Stimulated activated CD8-positive, alpha-beta memory T cell treated with anti-CD3 and anti-CD28 coated beads, Interleukin-7, amount 100 ng/mL, for 1 hour (primary cell): ENCODE data around the gene COL4A1.

Experiments used
- DNase-seq, 2 donors: peaks; one replicate each; pipeline ENCODE4 v3.0.0-alpha.2; 2020; ENCODE audit warnings: low read depth in 2 of 2

COL4A1 gene

DNA sequence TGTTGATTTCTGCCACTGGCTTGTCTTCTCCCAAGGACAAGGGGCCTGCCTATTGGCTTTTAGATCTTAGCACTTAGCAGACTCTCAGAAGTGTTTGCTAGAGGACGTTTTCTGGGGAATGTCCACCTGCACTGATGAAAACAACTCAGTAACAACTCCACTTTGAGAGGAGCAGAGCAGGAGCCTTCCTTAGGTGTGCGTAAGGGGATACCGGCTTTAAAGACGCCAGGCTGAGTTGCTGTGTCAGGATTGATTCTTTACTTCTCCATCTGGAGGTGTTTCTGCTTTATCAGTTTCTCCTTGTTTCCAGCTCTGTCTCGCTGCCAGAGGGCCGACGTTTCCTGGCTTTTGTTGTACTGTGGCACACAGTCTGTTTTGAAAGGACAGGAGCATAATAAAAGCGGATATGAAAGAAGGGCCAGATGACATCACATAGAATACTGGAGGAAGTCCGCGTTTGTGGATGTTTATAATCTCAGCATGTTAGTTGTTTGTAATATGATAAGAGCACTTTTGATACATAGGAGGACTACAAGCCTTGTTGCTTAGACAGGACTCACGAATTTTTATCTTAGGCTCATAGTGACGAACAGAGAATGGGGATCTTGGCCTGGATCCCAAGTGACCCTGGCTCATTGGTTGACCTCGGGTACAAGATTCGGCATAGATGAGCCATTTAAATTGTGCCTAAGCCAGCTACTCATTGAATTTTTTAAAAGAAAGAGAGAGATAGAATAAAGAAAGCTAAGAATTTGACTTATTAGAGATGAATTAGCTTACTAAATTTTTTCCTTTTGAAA, 34.7 kb upstream of the COL4A1 start:
- DNase-seq = no peak

DNA sequence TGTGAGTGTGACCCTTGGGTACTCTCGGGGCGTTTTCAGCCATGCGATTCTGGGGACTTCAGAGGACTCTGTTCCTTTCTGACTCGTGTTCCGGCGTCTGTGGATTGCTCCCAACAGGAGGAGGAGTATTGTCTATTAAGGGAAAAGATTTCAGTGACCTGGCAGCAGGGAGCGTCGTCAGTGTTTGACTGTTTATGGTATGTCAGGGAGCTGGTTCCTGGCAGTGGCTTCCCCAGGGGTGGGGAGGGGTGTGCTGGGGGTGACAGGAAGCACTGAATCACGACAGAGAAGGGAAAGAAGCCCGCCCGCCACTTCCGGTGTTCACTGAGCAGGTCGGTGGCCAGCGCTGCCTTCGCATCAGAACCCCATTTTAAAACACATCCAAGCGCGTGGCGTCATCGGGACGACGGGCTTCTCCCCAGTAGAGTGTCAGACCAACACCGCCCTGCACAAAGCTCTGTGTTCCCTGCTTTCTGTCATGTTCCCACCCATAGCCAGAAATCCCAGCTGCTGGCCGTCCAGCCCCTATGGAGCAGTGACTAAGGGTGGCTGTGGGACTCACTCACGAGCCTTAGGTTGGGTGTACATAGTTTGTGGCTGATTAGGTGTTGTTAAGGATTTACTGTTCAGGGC, 34.0 kb upstream of the COL4A1 start:
- peak; percentile 6 to 12 for DNase-seq

DNA sequence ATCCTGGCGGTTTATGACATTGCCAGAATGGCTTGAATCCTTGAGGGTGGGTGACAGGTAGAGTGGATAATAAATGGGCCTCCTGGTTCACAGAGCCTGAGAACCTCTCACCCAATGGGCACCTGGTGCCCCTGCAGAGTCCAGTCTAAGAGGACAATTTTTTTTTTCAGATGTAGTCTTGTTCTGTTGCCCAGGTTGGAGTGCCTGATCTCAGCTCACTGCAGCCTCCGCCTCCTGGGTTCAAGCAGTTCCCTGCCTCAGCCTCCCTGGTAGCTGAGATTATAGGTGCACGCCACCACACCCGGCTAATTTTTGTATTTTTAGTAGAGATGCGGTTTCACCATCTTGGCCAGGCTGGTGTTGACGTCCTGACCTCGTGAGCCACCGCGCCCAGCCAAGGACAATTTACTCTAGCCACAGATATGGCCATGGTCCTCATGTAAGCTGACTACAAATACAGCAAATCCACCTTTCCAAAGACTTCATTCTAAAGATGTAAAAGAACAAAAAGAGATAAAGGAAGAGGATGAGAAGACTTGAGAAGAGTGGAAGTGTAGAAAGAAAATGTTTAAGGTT, 33.1 kb upstream of the COL4A1 start:
- no peak for DNase-seq

DNA sequence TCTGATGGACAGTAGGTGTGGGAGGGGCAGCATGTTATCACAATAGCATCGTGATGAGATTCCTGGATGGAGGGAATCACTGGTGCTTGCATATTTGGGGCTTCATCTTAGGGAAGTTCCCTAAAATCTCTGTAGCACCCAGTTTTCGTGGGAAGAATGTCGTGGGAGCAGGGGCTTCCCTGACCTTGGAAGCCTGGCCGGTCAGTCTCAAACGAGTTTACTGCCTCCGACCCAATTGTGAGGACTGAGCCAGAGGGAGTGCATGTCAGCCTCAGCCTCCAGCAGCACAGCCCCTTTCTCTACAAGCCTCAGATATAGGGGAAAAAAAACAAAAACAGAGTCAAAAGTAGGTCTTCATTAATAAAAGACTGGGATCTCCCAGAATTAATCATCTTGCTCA, 32.3 kb upstream of the COL4A1 start:
- DNase-seq = no peak

- no peak for DNase-seq
Observed at GRCh38 chr13:110338441-110339101, 31.6 kb upstream of the COL4A1 start.

GRCh38 chr13:110337247-110337646, 30.3 kb upstream of the COL4A1 start:
- DNase-seq = no peak

DNA sequence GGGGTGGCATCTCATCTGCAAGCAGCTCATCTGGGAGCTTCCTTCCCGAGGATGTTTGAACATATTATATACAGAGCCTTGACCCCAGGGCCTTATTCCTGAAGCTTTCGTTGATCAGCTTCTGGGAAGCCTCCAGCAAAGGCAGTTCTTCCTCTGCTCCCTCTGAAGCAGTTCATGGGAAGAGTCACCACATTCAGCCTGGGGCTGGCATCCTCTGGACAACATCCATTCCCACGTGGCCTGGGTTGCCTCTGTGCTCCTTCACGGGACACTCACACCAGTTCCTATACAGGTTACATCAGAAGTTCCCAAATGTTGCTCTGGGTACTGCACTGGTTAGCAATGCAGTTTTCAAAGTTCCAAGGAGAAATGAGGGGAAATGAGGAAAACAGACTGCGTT, 29.7 kb upstream of the COL4A1 start:
- DNase-seq = no peak

DNA sequence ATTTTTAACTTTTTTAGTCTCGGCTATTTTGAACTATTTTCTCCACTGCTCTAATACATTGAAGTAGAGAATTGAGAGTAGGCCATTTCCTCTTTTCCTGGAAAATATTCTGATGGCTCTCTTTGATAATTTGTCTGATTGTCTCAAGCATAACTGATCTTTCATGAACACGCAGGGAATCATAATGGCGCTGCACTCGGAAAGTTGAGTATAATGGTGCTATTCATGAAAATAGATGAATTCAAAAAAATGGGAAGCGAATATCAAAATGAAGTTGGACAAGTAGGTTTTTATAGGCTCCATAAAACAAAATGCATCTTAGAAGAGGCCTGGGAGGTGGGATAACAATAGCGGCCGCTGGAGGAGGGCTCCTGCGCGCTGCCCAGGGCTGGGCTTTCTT, 29.2 kb upstream of the COL4A1 start:
- DNase-seq = no peak

DNA sequence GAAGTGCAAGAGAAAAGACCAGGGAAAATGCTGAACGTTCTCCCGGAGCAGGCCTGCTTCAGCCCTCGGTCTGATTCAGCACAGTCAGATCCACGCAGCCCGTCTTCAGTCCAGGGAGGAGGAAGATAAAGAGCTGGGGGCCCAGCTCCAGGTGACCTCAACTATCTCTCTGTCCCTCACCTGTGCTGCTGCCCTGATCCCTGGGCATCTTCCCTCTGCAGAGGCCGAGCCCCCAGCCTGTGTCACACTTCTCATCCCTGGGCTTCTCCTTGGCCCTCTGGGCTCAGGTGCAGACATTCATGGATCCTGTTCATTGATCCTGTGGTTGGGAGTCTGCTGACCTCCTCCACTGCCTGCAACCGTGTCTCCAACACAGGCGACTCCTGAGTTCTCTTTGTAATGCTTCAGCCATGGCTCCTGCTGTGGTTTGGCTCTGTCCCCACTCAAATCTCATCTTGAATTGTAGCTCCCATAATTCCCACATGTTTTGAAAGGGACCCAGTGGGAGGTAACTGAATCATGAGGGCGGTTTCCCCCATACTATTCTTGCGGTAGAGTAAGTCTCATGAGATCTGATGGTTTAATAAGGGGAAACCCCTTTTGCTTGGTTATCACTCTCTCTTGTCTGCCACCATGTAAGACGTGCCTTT, 28.0 kb upstream of the COL4A1 start:
- DNase-seq = no peak

- DNase-seq = no peak
Observed at GRCh38 chr13:110334256-110334655, 27.3 kb upstream of the COL4A1 start.

- no peak for DNase-seq
Observed at GRCh38 chr13:110333837-110334236, 26.9 kb upstream of the COL4A1 start.

DNA sequence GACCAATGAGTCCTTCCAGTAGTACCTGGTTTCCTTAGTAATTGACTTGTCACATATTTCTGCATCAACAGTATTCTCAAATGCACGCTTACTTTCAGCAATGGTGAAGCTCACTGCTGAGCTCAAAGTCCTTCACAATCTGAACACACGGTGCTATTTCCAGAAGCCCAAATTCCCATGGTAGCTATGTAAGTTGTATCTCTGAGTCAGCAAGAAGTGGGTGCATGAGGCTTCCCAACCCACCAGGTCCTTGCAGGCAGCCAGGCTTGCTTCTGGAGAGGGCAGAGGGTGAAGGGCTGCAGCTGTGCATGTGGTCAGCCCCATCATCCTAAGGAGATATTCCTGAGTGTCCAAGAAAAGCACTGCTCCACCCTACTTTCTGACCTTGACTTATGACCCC, 25.8 kb upstream of the COL4A1 start:
- no peak for DNase-seq

GRCh38 chr13:110331362-110331761, 24.4 kb upstream of the COL4A1 start:
- DNase-seq = no peak

GRCh38 chr13:110330491-110331011, 23.6 kb upstream of the COL4A1 start:
- no peak for DNase-seq

GRCh38 chr13:110329798-110330461, 23.0 kb upstream of the COL4A1 start:
- no peak for DNase-seq

GRCh38 chr13:110329258-110329657, 22.3 kb upstream of the COL4A1 start:
- no peak for DNase-seq

GRCh38 chr13:110328573-110328972, 21.6 kb upstream of the COL4A1 start:
- DNase-seq = no peak

DNA sequence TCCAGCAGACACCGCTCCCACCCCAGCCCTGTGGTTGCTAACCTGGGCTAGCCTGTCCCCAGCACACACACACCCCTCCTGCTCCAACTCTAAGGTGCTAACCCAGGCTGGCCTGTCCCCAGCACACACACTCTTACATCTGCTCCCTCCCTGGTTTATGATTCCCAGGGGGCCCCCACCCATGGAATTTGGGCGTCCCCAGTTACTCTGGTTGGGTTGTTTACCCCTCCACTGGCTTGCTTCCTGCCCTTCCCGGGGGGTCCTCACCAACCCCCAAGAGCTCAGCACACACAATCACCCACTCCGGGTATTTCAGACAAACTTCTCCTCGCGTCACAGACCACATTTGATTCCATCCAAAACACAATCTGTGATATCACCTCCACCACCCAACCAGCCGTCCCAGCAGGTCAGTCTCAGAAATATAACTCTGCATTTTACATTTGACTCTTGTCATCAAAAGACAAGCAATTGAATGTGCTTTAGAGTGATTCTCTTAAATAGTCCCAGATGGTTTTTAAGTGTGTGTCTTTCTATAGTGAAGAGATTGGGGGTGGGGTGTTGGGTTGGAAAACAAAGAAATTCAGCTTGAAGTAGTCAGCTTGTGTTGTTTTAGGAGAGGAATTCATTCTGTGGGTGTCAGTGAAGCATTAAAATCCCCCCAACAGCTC, 20.2 kb upstream of the COL4A1 start:
- DNase-seq = no peak

DNA sequence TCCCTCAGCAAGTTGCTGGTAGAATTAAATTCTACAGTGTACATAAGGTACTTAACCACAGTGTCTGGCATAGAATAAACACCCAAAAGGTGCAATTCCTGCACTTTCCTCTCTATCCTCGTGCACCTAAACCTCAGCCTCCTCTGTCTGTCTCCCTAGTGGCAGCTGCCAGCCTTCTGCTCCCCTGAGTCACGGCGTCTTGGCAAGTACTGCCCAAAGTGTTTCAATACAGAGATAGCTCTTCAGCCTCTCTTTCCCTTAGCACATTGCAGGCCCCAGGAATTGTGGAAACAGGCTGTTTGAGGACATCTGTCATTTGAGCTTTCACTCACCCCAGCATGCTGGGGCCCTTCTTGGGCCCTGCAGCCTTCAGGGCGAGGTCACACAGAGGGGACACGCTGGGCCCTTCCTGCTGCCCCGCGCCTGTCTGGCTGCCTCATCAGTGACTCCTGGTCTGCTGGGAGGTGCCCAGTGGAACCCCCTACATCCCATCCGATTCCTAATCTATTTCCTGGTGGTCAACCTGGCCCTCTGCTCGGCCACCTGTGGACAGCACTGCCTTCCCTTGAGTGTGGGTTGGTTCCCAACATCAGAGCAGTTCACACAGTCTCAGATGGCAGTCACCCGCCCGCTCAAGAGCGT, 19.4 kb upstream of the COL4A1 start:
- no peak for DNase-seq

- DNase-seq = no peak
Observed at GRCh38 chr13:110324026-110324749, 17.2 kb upstream of the COL4A1 start.
